PFSK-1 (cell line): ENCODE data around the gene AKR1D1.

Source experiments
- POLR2AphosphoS5 ChIP-seq: IDR thresholded peaks from 2 replicates; pipeline ENCODE4 v1.6.1; 2012; ENCODE audit warnings: low read depth, mild to moderate bottlenecking, control low read depth, low read length, moderate library complexity
- SIN3A ChIP-seq: IDR thresholded peaks from 2 replicates; pipeline ENCODE4 v1.6.1; 2012; ENCODE audit warnings: mild to moderate bottlenecking, low read length, moderate library complexity, borderline replicate concordance; ENCODE audit not compliant: insufficient read depth
- TAF1 ChIP-seq: IDR thresholded peaks from 2 replicates; pipeline ENCODE4 v1.6.1; 2012; ENCODE audit warnings: low read length, control low read depth, borderline replicate concordance; ENCODE audit not compliant: insufficient read depth
- TF ChIP-seq, protein P1 (sequence below), 2 experiments: IDR thresholded peaks; 2 replicates each; pipeline versions ENCODE4 v1.6.1 to v1.8.0; 2011 to 2012; ENCODE audit warnings: low read depth in 2 of 2, low read length in 2 of 2, control low read depth in 1 of 2, inconsistent platforms in 1 of 2, mild to moderate bottlenecking in 1 of 2, moderate library complexity in 1 of 2; ENCODE audit not compliant: insufficient read depth in 1 of 2

DNA sequence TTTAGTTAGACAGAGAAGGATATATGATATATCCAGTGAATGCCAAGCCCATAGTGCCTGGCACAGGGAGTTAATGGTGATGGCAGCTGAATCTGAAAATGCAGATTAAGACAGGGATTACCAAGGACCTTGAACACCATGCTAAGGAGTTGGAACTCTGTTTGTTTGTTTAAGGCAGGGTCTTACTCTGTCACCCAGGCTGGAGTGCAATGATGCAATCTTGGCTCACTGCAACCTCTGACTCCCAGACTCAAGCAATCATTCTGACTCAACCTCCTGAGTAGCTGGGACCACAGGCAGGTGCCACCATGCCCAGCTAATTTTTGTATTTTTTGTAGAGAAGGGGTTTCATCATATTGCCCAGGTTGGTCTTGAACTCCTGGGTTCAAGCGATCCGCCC, 1.6 kb downstream of the AKR1D1 start:
- no peak for TF ChIP-seq POLR2AphosphoS5
- TF ChIP-seq, protein P1, sequence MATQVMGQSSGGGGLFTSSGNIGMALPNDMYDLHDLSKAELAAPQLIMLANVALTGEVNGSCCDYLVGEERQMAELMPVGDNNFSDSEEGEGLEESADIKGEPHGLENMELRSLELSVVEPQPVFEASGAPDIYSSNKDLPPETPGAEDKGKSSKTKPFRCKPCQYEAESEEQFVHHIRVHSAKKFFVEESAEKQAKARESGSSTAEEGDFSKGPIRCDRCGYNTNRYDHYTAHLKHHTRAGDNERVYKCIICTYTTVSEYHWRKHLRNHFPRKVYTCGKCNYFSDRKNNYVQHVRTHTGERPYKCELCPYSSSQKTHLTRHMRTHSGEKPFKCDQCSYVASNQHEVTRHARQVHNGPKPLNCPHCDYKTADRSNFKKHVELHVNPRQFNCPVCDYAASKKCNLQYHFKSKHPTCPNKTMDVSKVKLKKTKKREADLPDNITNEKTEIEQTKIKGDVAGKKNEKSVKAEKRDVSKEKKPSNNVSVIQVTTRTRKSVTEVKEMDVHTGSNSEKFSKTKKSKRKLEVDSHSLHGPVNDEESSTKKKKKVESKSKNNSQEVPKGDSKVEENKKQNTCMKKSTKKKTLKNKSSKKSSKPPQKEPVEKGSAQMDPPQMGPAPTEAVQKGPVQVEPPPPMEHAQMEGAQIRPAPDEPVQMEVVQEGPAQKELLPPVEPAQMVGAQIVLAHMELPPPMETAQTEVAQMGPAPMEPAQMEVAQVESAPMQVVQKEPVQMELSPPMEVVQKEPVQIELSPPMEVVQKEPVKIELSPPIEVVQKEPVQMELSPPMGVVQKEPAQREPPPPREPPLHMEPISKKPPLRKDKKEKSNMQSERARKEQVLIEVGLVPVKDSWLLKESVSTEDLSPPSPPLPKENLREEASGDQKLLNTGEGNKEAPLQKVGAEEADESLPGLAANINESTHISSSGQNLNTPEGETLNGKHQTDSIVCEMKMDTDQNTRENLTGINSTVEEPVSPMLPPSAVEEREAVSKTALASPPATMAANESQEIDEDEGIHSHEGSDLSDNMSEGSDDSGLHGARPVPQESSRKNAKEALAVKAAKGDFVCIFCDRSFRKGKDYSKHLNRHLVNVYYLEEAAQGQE (IDR thresholded peaks at IDR 0.05; ENCODE audit: insufficient read depth in 1 of 2, low read depth in 2 of 2, low read length in 2 of 2): no peak
- TF ChIP-seq TAF1: no peak
- no peak for TF ChIP-seq SIN3A
